ENCODE measurements around the gene OPN1SW.
A peak's percentile ranks its signal among the peaks of the same experiment; 100 is the strongest.

The OPN1SW gene

GRCh38 chr7:128758553-128758952 lies 17.0 kb downstream of the OPN1SW start:
- DNase-seq (ENCODE audit: low read depth in 2 of 2) = no peak

GRCh38 chr7:128757203-128757602 lies 18.4 kb downstream of the OPN1SW start:
- DNase-seq (ENCODE audit: low read depth in 2 of 2) = no peak

DNA sequence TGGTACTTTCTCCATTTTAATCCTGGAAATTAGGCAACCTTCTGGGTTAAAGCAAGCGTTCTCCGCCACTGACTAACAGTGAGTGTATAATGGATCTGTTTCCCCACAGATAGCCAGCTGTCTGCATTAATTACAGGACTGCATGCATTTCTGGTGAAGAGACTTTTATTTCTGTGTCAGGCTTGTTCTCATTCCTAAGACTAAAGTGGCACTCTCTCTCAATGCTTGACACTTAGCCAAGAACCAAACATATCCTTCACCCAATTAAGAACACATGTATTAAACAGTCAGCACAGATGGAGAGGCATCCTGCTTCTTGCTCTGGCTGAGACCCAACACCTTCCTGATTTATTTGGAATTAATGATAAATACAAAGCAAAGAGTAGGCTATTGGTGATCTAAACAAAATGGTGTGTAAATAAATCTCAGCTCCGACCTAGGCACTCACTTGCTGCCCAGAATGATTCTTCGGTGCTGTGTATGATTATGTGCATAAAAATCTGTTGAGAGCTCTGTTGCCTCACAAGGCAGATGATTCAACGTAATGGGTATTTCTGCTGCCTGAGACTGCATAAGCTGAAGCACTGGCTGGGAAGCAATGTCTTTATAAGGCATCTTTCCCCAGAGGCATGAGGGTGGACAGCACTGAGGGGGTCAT lies 19.6 kb downstream of the OPN1SW start:
- DNase-seq (ENCODE audit: low read depth in 2 of 2) = no peak

DNA sequence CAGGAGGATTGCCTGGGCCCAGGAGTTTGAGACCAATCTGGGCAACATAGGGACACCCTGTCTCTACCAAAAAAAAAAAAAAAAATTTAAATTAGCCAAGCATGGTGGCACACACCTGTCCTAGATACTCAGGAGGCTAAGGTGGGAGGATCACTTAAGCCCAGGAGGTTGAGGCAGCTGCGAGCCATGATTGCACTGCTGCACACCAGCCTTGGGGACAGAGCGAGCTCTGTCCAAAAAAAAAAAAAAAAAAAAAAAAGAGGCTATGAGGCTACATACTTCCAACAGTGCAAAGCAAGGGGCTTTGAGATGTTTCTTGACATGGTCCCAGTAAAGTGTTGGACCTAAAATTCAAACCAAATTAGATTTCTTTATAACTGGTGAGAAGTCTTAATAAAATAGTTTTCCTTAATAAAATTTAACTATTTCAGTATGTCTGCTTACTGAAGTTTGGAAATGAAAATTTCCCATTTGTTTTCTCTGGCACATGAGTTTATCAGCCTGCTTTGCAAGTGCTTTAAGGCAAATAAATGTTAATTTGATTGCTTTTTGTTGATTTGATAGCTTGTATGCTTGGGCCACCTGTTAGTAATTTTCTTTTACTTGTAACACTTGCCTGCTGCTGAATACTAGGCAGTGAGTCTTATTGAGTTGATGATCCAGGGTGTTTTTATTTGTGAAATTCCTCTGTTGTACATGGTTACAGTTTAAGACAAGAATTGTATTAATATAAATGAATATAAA lies 20.3 kb downstream of the OPN1SW start:
- no peak for DNase-seq (ENCODE audit: low read depth in 2 of 2)

GRCh38 chr7:128752251-128752650 lies 23.3 kb downstream of the OPN1SW start:
- no peak for DNase-seq (ENCODE audit: low read depth in 2 of 2)

DNA sequence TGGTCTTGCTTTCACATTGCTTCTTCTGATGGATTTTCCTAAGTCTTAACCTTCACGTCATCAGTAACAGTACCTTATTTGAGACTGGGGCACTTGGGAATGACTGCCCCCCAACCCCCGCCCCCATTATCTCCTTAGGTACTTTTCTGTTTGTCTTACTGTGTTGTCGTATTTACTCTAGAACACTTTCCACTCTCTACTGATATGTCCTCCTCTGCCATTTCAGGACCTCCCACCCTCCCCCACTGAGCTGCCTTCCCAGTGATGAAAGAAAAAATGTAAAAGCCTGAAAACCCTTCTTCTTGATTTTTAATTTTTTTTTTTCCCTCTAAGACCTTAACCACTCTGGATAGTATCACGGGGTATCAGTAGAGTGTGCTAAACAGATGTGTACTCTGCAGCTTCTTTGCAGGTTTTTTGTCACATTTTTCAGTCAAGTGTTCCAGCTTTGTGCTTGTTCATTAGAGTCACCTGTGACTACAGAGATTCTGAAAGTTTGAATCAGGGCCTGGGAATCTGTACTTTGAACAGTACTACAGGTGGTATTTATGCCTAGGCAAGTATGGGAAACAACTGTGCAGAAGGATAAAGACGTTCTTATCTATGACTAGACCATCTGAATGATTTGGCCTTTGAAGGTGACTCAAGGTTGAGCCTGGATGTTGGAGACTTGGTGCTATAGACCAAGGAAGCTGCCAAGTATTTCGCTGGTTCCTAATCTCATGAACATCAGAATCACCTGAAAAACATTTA lies 28.1 kb downstream of the OPN1SW start:
- no peak for DNase-seq (ENCODE audit: low read depth in 2 of 2)

DNA sequence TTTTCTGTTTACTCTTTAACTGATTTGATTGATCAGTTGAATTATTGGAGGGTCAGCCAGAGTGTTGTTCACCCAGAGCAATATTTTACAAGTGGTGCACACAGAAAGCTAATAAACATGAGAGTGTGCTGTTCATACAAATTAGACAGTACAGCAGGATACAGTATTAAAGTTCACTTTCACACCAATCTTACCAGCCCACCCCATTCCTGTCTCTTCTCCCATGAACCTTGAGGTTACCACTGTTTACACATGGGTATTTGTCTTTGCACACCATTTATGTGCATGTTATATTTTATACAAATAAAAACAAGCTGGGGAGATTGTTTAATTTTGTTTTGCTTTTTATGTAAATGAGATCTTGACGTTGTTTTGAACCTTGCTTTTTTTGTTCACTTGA lies 29.9 kb downstream of the OPN1SW start:
- DNase-seq (ENCODE audit: low read depth in 2 of 2) = no peak

DNA sequence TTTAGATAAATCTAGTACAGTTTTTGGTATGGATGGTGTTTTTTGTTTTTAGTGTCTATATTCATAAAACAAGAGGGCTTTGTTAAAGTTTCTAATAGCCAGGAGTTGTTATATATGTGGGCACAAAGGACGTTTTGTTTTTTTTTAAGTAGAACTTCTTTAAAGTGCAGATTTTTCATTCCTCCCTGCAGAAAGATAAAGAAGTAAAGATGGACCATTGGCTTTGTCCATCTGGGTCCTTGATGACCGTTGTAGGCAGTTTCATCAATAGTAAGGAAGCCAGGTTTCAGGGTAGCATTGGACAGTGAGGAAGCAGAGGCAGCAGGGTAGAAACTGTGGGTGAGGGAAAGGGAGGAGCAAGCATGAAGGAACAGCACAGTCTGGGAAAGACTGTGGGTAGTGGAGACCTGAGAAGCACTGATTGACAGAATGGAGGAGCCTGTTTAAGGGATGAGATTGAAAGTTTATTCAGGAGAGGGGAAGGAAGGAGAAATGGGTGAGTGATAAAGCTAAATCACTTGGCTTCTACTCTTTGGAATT lies 31.2 kb downstream of the OPN1SW start:
- no peak for DNase-seq (ENCODE audit: low read depth in 2 of 2)

DNA sequence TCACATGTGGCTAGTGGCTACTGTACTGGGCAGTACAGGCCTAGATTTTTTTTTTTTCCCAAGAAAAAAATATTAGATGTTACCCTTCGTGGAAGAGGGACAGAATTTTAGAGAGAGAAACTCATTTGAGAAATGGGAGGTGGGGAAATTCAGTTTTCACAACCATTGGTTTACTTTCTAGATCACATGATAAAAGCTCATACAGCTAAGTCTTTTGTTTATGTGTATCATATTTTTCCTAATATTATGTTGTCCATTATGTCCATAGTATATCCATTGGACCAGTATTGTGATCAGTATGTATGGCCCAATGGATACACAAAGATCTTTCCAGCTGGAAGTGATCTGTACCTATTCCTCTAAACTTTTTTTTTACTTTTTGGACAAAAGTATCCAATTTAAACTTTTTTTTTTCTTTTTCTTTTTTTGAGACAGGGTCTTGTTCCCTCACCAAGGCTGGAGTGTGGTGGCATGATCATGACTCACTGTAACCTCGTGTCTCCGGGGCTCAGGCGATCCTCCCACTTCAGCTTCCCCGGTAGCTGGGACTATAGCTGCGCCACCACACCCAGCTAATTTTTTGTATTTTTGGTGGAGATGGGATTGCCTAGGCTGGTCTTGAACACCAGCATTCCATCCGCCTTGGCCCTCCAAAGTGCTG lies 32.4 kb downstream of the OPN1SW start:
- DNase-seq (ENCODE audit: low read depth in 2 of 2) = no peak

- DNase-seq (ENCODE audit: low read depth in 2 of 2) = no peak
These were observed 33.4 kb downstream of the OPN1SW start for GRCh38 chr7:128742206-128742605.

- DNase-seq (ENCODE audit: low read depth in 2 of 2) = no peak
These were observed 34.1 kb downstream of the OPN1SW start for GRCh38 chr7:128741491-128741890.

- no peak for DNase-seq (ENCODE audit: low read depth in 2 of 2)
These were observed 34.6 kb downstream of the OPN1SW start for GRCh38 chr7:128740996-128741395.

GRCh38 chr7:128739990-128740682 lies 35.5 kb downstream of the OPN1SW start:
- no peak for DNase-seq (ENCODE audit: low read depth in 2 of 2)

DNA sequence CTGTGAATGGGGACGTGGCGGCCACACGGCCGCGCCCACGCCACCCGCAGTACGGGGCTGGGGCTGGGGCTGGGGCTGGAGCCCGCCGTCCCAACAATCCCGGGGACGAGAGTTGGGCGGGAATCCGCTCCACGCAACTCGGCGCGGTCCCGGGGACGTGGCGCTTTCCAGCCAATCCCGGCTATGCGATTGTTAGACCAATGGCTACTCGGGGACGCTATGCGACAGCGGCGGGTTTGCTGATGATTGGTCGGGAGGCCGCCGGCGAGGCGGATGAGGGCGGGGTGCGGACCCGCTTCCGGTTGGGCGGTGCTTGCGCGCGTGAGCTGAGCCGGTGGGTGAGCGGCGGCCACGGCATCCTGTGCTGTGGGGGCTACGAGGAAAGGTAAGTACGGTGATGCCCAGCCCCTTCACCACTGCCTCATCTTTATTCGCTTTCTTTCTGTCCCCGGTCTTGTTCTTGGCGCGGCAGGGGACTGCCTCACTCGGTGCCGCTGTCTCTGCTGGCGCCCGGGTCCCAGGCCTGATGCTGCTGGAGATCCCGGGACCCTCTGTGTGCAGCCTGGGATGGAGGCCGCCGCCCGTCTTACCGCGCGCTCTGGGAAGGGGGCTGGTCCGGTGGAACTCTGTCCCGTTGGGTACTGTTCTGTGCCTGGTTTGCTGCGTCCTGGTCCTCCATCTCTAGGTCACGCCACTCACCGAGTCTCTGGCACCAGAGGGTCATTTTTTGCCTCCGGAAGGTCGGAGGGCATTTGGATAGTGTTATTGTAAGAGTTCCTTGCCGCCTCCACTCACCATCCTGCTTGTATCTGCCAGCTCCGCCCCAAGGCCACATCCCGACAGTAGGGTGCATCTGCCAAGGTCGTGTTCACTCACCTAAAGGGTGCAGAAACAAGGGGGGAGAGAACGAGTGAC lies 36.3 kb downstream of the OPN1SW start, which contains the start of gene CALU:
Gene CALU, plus strand, starts transcription at position 312 of the 915 bp plus-strand sequence. CDS start 9,225 bp downstream, outside the sequence.
- DNase-seq (ENCODE audit: low read depth in 2 of 2) = peak; percentile 83 to 86

- DNase-seq (ENCODE audit: low read depth in 2 of 2) = no peak
These were observed 37.0 kb downstream of the OPN1SW start for GRCh38 chr7:128738570-128739047.

DNA sequence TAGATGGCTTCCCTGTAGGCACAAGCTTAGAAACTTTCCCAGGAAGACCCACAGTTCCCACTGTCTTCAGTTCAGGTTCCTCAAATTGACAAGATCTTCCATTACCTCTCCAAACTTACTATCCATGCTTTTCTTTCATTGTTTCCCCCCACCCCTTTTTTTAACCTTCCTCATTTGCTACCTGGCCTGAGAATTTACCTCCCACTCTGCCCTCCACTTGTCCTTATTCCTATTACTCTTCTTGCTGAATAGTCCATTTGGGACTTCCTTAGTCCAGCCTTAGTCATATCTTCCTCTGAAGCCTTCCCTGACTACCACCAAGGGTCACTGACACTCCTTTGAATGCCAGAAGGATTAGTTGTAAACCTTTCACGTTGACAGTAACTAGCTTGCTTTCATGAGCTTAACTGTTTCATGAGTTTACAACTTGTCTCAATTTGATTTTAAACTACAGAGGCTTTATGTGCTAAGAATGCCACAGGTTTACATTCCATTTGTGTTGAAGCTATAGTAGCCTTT lies 37.7 kb downstream of the OPN1SW start:
- no peak for DNase-seq (ENCODE audit: low read depth in 2 of 2)

DNA sequence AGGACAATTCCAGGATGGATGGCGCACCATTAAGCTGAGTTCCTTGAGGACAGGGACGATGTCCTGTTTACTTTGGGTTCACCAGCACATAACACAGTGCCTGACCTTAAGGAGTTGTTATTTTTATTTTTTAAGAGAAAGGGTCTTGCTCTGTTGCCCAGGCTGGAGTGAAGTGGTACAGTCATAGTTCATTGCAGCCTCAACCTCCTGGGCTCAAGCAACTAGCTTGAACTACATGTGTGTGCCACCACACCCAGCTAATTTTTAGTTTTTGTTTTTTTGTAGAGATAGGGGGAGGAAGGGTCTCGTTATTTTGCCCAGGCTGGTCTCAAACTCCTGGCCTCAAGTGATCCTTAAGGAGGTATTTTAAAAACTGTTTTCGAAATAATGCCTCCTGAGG lies 38.2 kb downstream of the OPN1SW start:
- no peak for DNase-seq (ENCODE audit: low read depth in 2 of 2)

DNA sequence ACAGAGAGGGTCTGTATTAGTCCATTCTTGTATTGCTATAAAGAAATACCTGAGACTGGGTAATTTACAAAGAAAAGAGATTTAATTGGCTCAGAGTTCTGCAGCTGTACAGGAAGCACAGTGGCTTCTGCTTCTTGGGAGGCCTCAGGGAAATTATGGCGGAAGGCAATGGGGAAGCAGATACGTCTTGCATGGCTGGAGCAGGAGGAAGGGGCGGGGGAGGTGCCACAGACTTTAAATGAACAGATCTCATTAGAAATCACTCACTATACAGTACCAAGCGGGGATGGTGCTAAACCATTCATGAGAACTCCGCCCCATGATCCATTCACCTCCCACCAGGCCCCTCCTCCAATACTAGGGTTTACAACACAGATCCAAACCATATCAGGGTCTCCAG lies 40.2 kb downstream of the OPN1SW start:
- DNase-seq (ENCODE audit: low read depth in 2 of 2) = no peak

GRCh38 chr7:128734890-128735289 lies 40.7 kb downstream of the OPN1SW start:
- no peak for DNase-seq (ENCODE audit: low read depth in 2 of 2)

- DNase-seq (ENCODE audit: low read depth in 2 of 2) = no peak
These were observed 42.3 kb downstream of the OPN1SW start for GRCh38 chr7:128733278-128733645.

Measured in stimulated activated CD8-positive, alpha-beta memory T cell treated with anti-CD3 and anti-CD28 coated beads, Interleukin-15, amount 100 ng/mL, for 4 hours (primary cell).